Measurements from ENCODE around the gene LCNL1.

- TF ChIP-seq POLR2A (IDR thresholded peaks at IDR 0.05) = no peak
- no peak for TF ChIP-seq CTCF (IDR thresholded peaks at IDR 0.05)
- no peak for TF ChIP-seq EP300 (IDR thresholded peaks at IDR 0.05)
Measured at GRCh38 chr9:136985853-136986252, 3.1 kb downstream of the LCNL1 start.
